ENCODE data around the gene RAB14.
"Not testable (repeated sequence)": the region's sequence is repeated elsewhere in the genome, so short reads cannot be mapped to it uniquely, and the experiment has no call there.

Gene RAB14

DNA sequence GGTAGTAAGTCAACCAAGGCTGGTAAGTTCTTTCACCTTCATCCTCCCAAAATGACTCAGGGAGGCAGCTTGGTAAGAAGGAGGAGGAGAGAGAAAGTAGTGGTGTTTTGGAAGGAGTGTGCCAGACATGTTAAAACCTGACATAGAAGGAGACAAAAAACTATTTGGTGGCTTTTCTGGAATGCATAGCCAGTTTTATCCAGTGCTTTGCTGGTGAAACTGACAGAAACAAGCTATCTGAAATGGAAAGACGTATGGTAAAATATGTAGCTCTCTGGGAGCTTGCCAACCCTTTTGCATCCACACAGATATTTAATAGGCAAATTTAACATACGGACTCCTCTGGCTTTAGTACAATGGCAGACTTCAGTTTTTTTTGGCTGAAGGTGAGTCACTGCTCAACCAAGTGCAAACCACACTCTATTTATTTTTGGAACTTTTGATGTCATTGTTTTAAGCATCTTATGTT is 45.4 kb downstream of the RAB14 start:
- DNase-seq (ENCODE audit: low spot score), result no peak

DNA sequence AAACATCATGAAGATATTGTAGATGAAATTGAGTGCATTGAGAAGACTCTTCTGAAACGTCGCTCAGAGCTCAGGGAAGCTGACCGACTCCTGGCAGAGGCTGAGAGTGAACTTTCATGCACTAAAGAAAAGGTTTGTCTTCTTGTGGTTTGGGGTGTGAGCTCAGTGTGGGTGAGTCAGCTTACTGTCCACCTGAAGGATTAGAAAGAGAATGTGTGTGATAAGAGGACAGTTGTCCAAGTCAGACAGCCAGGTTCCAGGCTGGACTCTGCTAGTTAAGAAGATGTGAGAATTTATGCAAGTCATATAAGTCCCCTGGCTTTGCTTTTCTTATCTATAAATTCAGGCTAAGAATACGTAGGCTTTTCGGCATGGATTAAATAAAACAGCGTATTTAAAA is 46.9 kb downstream of the RAB14 start:
- no peak for DNase-seq (ENCODE audit: low spot score)

DNA sequence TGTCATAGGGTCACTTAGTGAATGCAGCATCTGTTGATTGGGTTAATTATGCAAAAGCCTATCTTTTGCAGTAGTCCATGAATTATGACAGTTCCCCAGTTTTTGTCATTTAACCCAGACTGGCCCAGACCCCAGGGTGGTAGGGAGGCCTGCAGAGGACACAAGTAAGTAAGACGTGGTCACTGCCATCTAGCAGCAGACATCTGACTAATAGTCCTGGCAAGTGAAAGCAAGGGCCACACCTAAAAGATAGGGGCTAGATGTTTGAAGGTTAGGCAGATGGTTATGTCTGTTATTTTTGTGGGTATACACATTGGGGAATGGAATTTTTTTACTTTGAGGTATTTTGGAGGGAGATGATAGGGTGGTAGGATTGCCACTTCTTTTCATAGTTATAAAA is 48.0 kb downstream of the RAB14 start:
- DNase-seq (ENCODE audit: low spot score), result no peak

DNA sequence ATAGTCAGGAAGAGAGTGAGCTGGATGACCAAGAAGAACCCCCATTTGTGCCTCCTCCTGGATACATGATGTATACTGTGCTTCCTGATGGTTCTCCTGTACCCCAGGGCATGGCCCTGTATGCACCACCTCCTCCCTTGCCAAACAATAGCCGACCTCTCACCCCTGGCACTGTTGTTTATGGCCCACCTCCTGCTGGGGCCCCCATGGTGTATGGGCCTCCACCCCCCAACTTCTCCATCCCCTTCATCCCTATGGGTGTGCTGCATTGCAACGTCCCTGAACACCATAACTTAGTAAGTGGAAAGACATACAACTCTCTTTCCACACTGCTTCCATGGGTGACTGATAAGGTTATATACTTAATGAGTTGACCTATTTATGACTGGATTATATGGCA is 51.5 kb downstream of the RAB14 start:
- DNase-seq (ENCODE audit: low spot score), result no peak

DNA sequence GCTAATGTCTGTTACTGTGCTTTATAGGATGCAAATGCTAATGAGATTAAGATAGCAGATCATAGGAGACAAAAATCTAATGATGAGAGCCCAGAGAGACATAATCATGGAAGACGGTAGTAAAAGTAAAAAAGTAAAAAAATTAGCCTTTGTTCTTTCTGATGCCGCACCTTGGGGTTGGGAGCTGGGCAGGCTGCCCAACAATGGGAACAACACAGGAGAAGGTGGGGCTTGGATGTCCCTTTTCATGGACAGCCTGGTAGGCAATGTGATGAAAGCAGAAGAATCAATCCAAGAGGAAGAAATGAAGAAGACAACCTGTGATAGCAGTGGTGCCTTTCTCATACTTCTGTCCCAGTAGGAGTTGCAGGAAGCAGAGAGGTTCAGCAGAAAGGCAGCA is 57.2 kb downstream of the RAB14 start:
- no peak for DNase-seq (ENCODE audit: low spot score)

DNA sequence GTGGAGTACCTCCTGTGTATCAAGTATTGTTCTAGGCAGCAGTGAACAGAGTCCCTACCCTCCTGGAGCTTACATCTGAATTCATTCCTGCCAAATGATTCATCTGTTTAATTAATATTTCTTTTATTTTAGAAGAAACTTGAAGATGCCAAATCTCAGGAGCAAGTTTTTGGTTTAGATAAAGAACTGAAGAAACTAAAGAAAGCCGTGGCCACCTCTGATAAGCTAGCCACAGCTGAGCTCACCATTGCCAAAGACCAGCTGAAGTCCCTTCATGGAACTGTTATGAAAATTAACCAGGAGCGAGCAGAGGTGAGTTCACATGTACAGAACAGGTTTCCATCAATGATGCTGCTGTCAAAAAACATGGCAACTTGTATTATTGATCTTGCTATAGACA is 57.9 kb downstream of the RAB14 start:
- DNase-seq (ENCODE audit: low spot score), result no peak

DNA sequence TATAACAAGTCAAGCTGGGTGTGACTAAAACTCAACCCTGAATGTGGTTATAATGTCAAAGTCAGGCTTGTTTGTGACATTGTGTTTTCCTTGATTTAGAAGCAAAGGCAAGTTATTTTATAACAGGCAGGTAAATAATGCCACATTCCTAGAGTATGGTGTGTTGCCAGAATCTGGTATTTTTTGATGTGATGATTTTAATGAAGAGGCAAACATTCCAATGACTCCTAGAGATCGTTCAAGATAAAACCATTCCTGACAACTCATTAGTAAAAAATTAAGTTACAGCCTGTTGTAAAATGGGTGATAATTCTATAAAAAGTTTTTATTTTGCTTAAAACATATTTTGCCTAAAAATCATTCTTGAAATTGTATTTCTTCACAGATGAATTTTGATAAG is 60.0 kb downstream of the RAB14 start:
- no peak for DNase-seq (ENCODE audit: low spot score)

DNA sequence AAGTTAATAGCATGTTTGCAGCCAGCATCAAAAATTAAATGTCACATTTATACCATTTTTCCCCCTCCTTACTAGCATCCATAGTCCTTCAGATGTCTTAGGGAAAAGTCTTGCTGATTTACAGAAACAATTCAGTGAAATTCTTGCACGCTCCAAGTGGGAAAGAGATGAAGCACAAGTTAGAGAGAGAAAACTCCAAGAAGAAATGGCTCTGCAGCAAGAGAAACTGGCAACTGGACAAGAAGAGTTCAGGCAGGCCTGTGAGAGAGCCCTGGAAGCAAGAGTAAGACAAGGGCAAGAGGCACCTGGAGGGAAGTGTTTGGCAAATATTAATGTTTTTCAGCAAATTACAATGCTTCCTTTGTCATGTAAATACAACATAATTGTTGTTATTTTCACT is 60.4 kb downstream of the RAB14 start:
- DNase-seq (ENCODE audit: low spot score), result no peak

DNA sequence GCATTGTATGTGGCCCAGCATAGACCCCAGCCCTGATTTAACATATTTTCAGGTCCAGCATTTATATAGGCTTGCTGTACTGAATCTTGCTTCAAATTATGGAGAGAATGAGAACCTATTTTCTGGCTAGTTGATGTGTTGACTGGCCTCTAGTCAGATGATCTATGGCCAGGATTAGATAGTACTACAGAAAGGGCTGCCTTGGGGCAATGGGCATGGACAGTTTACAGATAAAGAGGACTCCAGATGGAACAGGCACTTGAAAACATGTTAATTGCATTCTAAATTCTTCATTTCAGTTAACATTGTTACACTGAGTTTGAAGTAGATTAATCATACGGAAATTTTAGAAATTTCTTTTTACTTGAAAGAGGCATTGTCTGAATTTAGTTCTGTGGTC is 61.5 kb downstream of the RAB14 start:
- no peak for DNase-seq (ENCODE audit: low spot score)

DNA sequence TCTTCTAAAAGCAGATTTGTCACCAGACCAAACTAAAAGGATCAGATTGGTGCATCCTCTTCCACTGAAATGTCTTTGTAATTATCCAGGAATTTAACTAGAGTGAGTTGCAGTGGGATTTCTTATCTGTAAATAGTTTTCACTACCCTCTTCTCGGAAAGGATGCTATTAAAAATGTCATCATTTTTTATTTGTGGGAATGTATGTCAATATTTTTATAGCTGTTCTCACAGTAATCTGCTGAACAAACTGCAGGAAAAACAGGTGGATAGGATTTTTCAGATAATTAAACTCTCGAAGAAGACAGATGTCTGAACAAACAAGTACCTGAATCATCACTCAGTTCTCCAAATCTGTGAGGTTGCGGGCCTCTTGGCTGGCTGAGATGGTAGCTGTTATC is 62.7 kb downstream of the RAB14 start:
- no peak for DNase-seq (ENCODE audit: low spot score)

DNA sequence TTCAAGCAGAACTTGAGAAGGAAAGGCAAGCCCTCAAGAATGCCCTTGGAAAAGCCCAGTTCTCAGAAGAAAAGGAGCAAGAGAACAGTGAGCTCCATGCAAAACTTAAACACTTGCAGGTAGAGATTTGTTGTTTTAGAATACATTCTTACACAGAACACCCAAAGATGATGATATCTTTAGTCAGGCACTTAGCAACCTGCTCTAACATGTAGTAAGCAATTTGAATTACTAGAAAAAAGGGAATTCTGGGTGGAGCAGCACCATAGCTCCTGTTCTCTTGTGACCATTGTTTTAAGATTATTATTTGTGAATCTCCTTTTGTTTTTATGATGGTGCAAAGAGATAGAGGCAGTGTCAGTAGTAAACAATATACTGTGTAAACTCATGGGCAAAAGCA is 63.1 kb downstream of the RAB14 start:
- no peak for DNase-seq (ENCODE audit: low spot score)

DNA sequence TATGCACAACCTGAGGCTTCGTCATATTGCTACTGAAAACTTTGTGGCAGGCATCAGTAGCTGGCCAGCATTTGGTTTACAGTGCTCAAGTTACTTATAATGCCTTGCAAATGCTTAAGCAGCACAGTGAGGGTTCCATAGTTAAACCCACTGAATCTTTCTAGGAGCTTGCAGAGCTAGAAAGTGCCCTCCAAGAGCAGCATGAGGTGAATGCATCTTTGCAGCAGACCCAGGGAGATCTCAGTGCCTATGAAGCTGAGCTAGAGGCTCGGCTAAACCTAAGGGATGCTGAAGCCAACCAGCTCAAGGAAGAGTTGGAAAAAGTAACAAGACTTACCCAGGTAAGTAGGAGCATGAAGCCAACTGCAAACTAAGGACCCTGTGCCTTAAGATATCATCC is 66.0 kb downstream of the RAB14 start:
- DNase-seq (ENCODE audit: low spot score), result no peak

DNA sequence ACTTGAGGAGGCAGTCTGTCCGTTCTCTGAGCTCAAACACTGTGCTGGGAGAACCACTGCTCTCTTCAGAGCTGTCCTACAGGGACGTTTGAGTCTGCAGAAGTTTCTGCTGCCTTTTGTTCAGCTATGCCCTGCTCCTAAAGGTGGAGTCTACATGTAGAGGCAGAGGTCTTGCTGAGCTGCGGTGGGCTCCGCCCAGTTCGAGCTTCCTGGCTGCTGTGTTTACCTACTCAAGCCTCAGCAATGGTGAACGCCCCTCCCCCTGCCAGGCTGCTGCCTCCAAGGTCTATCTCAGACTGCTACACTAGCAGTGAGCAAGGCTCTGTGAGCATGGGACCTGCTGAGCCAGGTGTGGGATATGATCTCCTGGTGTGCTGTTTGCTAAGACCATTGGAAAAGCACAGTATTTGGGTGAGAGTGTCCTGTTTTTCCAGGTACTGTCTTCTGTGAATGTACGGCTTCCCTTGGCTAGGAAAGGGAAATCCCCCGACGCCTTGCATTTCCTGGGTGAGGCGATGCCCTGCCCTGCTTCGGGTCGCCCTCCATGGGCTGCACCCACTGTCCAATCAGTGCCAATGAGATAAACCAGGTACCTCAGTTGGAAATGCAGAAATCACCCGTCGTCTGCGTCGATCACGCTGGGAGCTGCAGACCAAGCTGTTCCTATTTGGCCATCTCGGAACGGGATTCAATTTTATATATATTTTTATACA is 68.4 kb downstream of the RAB14 start:
- peak; percentile 23 for DNase-seq (ENCODE audit: low spot score)

DNA sequence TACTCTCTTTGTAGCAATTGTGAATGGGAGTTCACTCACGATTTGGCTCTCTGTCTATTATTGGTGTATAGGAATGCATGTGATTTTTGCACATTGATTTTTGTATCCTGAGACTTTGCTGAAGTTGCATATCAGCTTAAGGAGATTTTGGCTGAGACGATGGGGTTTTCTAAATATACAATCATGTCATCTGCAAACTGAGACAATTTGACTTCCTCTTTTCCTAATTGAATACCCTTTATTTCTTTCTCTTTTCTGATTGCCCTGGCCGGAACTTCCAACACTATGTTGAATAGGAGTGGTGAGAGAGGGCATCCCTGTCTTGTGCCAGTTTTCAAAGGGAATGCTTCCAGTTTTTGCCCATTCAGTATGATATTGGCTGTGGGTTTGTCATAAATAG is 72.3 kb downstream of the RAB14 start:
- not testable (repeated sequence) for DNase-seq (ENCODE audit: low spot score)
